Spleen (tissue), 7 donors: Measurements from ENCODE around the gene EHMT1.

ENCODE experiments used
- POLR2A ChIP-seq, 3 donors: fragments of 450-650 bp; IDR thresholded peaks; one replicate each; pipeline ENCODE4 v1.5.1; 2017; ENCODE audit warnings: antibody characterized with exemption in 3 of 3, mild to moderate bottlenecking in 1 of 3
- POLR2AphosphoS5 ChIP-seq, 3 donors: sonication (generic); formaldehyde crosslinking; IDR thresholded peaks; one replicate each; pipeline ENCODE4 v1.5.1; 2017; ENCODE audit warnings: antibody characterized with exemption in 3 of 3
- TF ChIP-seq, protein P1 (sequence below), 11 experiments: fragments of 200-600 bp in 7 of 11; fragments of 450-650 bp in 4 of 11; sonication (generic) in 4 of 11; IDR thresholded peaks in 8 of 11; conservative IDR thresholded peaks in 3 of 11; 1 replicate in 7 of 11; 2 replicates in 4 of 11; pipeline versions ENCODE4 v1.4.0 to v1.8.0; 2016 to 2021; ENCODE audit warnings: antibody characterized with exemption in 11 of 11, inconsistent platforms in 4 of 11, mild to moderate bottlenecking in 1 of 11
- donor health status: DM: no; HTN: no; CAD: no; lungs with moderate emphysema.
- donor health status: DM: no; HTN: no; CAD: no.
- donor health status: DM: no; HTN: no; CAD: no.

DNA sequence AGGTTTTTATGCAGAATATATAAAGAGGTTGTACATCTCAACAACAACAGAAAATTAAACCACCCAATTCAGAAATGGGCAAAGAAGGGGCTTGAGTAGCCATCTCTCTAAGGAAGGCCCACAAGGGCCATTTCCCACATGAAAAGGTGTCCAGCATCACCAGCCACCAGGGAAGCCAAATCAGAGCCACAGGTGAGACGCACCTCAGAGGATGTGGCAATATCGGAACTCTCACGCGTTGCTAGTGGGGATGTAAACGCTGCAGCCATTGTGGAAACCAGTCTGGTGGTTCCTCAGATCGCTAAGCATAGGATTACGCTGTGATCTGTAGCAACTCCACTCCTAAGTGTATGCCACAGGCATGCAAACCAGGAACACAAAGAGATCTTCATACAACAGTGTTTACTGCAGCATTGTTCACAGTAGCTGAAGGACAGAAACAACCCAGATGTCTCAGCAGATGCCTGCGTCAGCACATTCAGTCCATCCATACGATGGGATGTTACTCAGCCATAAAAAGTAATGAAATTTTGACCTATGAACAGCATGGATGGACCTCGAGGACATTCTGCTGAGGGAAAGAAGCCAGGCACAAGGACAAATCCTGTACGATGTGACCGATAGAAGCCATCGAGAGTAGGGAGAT lies 174.5 kb downstream of the EHMT1 start:
- TF ChIP-seq, protein P1, sequence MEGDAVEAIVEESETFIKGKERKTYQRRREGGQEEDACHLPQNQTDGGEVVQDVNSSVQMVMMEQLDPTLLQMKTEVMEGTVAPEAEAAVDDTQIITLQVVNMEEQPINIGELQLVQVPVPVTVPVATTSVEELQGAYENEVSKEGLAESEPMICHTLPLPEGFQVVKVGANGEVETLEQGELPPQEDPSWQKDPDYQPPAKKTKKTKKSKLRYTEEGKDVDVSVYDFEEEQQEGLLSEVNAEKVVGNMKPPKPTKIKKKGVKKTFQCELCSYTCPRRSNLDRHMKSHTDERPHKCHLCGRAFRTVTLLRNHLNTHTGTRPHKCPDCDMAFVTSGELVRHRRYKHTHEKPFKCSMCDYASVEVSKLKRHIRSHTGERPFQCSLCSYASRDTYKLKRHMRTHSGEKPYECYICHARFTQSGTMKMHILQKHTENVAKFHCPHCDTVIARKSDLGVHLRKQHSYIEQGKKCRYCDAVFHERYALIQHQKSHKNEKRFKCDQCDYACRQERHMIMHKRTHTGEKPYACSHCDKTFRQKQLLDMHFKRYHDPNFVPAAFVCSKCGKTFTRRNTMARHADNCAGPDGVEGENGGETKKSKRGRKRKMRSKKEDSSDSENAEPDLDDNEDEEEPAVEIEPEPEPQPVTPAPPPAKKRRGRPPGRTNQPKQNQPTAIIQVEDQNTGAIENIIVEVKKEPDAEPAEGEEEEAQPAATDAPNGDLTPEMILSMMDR (IDR thresholded peaks at IDR 0.05 in 8 of 11, conservative IDR thresholded peaks at IDR 0.05 in 3 of 11): no peak
- no peak for TF ChIP-seq POLR2A (IDR thresholded peaks at IDR 0.05)
- TF ChIP-seq POLR2AphosphoS5 (IDR thresholded peaks at IDR 0.05): no peak
